ENCODE results near the gene GPR176. TPM values are rescaled to one million over a fixed set of nuclear protein-coding genes. Genes with fewer than 3 reads are reported as not detected.

The GPR176 gene
- total RNA-seq, 2 experiments from 2014 or later: 0.57 TPM; not detected in 1

- intact Hi-C loops (cut with micrococcal nuclease; ENCODE audit: unreplicated experiment): no loop called here
- Histone ChIP-seq H3K36me3 (ENCODE audit: insufficient read depth, low read length) (no peaks in the 10 kb centered on the region), H3K4me1 (ENCODE audit: insufficient read depth, low read length, poor library complexity, severe bottlenecking) (no peaks in the 10 kb centered on the region), H3K9me3 (ENCODE audit: low read length) (no peaks in the 10 kb centered on the region), H4K20me1 (ENCODE audit: insufficient read depth, low read length) (no peaks in the 10 kb centered on the region), H3K9me2 (ENCODE audit: insufficient read depth, low read length) (no peaks in the 10 kb centered on the region), H3K4me2 (ENCODE audit: low read length) (no peak overlapping the region), H3K79me2 (ENCODE audit: insufficient read depth, low read depth, low read length) (no peaks in the 10 kb centered on the region), H2AFZ (ENCODE audit: low read length) (no peak overlapping the region), H3K27ac (ENCODE audit: low read depth, low read length, poor library complexity, severe bottlenecking) (no peak overlapping the region), H3K4me3 (ENCODE audit: low read depth, low read length, poor library complexity, severe bottlenecking) (no peak overlapping the region)
- DNase-seq (ENCODE audit: low spot score): no peak
- ChIA-PET POLR2A (interaction anchor here (0.7 kb wide), 1 partner anchor 241 kb away, joined by 4 read pairs; no protein-coding TSS in a partner anchor), CTCF (ENCODE audit: unreplicated experiment) (no interaction called here)
- BruUV-seq (replicated peaks): no TSS peak
- TF ChIP-seq EZH2phosphoT487 (IDR thresholded peaks at IDR 0.05; ENCODE audit: borderline replicate concordance, low read depth, low read length) (no peak), CTCF (conservative IDR thresholded peaks at IDR 0.05; ENCODE audit: low read length) (no peak)
These were observed 46.1 kb downstream of the GPR176 start for GRCh38 chr15:39873978-39874377.

DNA sequence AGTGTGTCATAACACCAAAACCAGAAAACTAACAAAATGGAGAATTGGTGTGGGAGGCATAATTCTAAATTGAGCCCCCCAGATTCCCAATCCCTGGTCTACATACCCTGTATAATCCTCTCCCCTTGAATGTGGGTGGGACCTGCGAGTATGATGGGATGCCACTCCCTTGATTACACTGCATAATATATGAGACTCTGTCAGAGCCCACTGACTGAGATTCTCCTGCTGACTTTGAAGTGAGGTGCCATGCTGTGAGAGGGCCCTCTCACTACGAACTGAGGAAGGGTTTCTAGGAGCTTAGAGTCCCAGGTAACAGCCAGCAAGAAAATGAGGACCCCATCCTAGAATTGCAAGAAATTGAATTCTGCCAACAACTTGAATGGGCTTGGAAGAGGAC, 49.5 kb downstream of the GPR176 start:
- Histone ChIP-seq H3K36me3 (ENCODE audit: insufficient read depth, low read length) (no peaks in the 10 kb centered on the region), H3K27ac (ENCODE audit: low read depth, low read length, poor library complexity, severe bottlenecking) (no peak overlapping the region), H3K79me2 (ENCODE audit: insufficient read depth, low read depth, low read length) (no peaks in the 10 kb centered on the region), H2AFZ (ENCODE audit: low read length) (no peak overlapping the region), H3K9me3 (ENCODE audit: low read length) (no peaks in the 10 kb centered on the region), H3K4me1 (ENCODE audit: insufficient read depth, low read length, poor library complexity, severe bottlenecking) (no peaks in the 10 kb centered on the region), H4K20me1 (ENCODE audit: insufficient read depth, low read length) (no peaks in the 10 kb centered on the region), H3K4me2 (ENCODE audit: low read length) (no peak overlapping the region), H3K9me2 (ENCODE audit: insufficient read depth, low read length) (no peaks in the 10 kb centered on the region), H3K4me3 (ENCODE audit: low read depth, low read length, poor library complexity, severe bottlenecking) (no peak overlapping the region)
- no TSS peak for BruUV-seq (replicated peaks)
- TF ChIP-seq EZH2phosphoT487 (IDR thresholded peaks at IDR 0.05; ENCODE audit: borderline replicate concordance, low read depth, low read length) (no peak), CTCF (conservative IDR thresholded peaks at IDR 0.05; ENCODE audit: low read length) (no peak)
- DNase-seq (ENCODE audit: low spot score): no peak
- POLR2A ChIA-PET: interaction anchor here (0.6 to 0.7 kb wide), 2 partner anchors 21 to 88 kb away, joined by 3 read pairs; partner anchors contain the start of gene FSIP1
- intact Hi-C loops (cut with micrococcal nuclease; ENCODE audit: unreplicated experiment): no loop called here
- CTCF ChIA-PET (ENCODE audit: unreplicated experiment): no interaction called here

DNA sequence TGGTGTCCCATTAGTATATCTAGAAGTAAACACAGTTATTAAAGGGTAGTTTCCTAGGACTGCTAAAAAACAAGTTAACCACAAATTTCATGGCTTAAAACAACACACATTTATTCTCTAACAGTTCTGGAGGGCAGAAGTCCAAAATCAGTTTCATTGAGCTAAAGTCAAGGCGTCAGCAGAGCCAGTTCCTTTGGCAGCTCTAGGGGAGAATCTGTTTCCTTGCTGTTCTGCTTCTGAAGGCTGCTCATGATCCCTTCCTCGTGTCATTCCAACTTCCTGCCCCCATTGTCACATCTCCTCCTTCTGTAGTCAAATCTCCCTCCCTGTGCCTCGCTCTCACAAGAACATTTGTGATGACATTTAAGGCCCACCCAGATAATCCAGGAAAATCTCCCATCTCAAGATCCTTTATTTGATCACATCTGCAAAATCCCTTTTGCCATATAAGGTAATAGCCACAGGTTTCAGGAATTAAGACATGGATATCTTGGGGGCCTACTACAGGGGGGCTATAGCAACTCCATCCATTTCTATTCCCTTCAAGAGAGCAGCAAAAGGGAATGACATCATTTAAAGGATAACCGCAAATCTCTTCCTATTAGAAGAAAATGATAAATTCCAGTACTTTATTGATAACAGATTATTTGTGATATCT, 50.1 kb downstream of the GPR176 start:
- no peaks in the 10 kb centered on the region for H3K9me2 ChIP-seq (ENCODE audit: insufficient read depth, low read length)
- DNase-seq (ENCODE audit: low spot score): no peak
- no peaks in the 10 kb centered on the region for H3K4me1 ChIP-seq (ENCODE audit: insufficient read depth, low read length, poor library complexity, severe bottlenecking)
- H4K20me1 ChIP-seq (ENCODE audit: insufficient read depth, low read length): no peaks in the 10 kb centered on the region
- H3K9me3 ChIP-seq (ENCODE audit: low read length): no peaks in the 10 kb centered on the region
- no peaks in the 10 kb centered on the region for H3K79me2 ChIP-seq (ENCODE audit: insufficient read depth, low read depth, low read length)
- POLR2A ChIA-PET: interaction anchor here (0.7 kb wide), 1 partner anchor 21 kb away, joined by 3 read pairs; no protein-coding TSS in a partner anchor
- no peak overlapping the region for H3K4me2 ChIP-seq (ENCODE audit: low read length)
- intact Hi-C loops (cut with micrococcal nuclease; ENCODE audit: unreplicated experiment): no loop called here
- H3K36me3 ChIP-seq (ENCODE audit: insufficient read depth, low read length): no peaks in the 10 kb centered on the region
- no peak overlapping the region for H2AFZ ChIP-seq (ENCODE audit: low read length)
- no peak overlapping the region for H3K4me3 ChIP-seq (ENCODE audit: low read depth, low read length, poor library complexity, severe bottlenecking)
- CTCF ChIA-PET (ENCODE audit: unreplicated experiment): no interaction called here
- BruUV-seq (replicated peaks): no TSS peak
- no peak overlapping the region for H3K27ac ChIP-seq (ENCODE audit: low read depth, low read length, poor library complexity, severe bottlenecking)
- no peak for TF ChIP-seq EZH2phosphoT487 (IDR thresholded peaks at IDR 0.05; ENCODE audit: borderline replicate concordance, low read depth, low read length)
- no peak for TF ChIP-seq CTCF (conservative IDR thresholded peaks at IDR 0.05; ENCODE audit: low read length)

All from OCI-LY7 (cell line).